Measurements from ENCODE around the gene LRRC4C.

LRRC4C gene

DNA sequence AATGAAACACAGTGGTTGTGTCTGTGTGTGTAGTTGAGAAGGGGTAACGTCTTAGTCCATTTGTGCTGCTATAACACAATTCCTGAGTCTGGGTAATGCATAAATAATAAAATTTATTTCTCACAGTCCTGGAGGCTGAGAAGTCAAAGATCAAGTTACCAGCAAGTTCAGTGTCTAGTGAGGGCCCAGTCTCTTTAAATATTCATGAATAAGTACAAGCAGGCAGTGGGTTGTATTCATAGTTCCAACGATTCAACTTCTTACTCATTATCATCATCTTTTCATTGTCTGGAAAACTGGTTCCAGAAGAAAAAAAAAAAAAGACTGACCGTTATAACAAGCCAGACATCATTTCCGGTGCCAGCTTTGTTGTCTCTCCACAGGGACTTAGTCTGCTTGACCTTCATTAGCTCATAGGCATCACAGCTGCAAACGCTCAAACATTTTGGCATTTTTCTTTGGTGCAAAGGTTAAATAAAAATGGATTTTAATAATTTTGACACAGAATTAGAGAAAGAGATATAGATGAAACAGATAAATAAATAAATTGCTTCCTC lies 1297.5 kb downstream of the LRRC4C start:
- no peak for DNase-seq (ENCODE audit: insufficient read length)

DNA sequence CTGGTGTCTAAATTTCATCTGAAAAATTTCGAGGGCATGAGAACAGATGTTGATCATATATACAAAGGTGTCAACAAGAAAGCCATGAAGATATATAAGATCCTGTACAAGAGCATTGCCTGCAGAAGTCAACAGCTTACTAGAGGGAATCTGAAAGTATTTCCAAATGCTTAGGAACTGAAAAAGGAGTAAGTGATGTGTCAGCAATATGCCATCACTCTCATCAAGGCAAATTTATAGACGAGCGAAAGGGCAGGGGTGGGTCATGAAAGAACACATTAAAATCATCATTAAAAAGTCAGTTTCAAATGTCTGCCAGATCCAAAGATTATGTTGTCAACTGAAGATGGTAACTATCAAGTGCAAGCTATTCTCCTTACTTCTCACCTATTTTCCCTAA lies 1299.0 kb downstream of the LRRC4C start:
- FAIRE-seq (no peak), DNase-seq (ENCODE audit: insufficient read length) (no peak)
- TF ChIP-seq TAF1 (IDR thresholded peaks at IDR 0.05; ENCODE audit: borderline replicate concordance, low read depth, low read length) (no peak), POLR2A (IDR thresholded peaks at IDR 0.05; ENCODE audit: low read depth, low read length) (no peak), POLR2AphosphoS5 (IDR thresholded peaks at IDR 0.05; ENCODE audit: low read depth, low read length) (no peak)

More for the DNA sequence above, 1297.5 kb downstream of the LRRC4C start:
- FAIRE-seq = no peak
- no peak for TF ChIP-seq POLR2A (IDR thresholded peaks at IDR 0.05; ENCODE audit: low read depth, low read length)
- no peak for TF ChIP-seq TAF1 (IDR thresholded peaks at IDR 0.05; ENCODE audit: borderline replicate concordance, low read depth, low read length)
- no peak for TF ChIP-seq POLR2AphosphoS5 (IDR thresholded peaks at IDR 0.05; ENCODE audit: low read depth, low read length)

DNA sequence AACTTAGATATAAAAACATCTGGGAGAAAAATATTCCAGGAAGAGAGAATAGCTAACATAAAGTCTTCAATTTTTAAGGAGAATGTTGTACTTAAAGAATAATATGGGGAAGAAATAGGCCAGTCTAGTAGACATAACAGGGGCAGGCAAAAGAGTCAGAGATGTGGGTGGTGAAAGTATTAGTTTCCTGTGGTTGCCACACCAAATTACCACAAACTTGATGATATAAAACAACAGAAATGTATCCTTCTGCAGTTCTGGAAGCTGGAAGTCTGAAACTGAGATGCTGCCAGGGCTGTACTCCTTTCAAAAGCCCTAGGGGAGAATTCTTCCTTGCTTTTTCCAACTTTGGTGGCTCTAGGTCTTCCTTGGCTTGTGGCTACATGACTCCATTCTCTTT lies 1309.7 kb downstream of the LRRC4C start:
- no peak for FAIRE-seq
- DNase-seq (ENCODE audit: insufficient read length) = no peak
- TF ChIP-seq POLR2AphosphoS5 (IDR thresholded peaks at IDR 0.05; ENCODE audit: low read depth, low read length) = no peak
- no peak for TF ChIP-seq TAF1 (IDR thresholded peaks at IDR 0.05; ENCODE audit: borderline replicate concordance, low read depth, low read length)
- TF ChIP-seq POLR2A (IDR thresholded peaks at IDR 0.05; ENCODE audit: low read depth, low read length) = no peak

DNA sequence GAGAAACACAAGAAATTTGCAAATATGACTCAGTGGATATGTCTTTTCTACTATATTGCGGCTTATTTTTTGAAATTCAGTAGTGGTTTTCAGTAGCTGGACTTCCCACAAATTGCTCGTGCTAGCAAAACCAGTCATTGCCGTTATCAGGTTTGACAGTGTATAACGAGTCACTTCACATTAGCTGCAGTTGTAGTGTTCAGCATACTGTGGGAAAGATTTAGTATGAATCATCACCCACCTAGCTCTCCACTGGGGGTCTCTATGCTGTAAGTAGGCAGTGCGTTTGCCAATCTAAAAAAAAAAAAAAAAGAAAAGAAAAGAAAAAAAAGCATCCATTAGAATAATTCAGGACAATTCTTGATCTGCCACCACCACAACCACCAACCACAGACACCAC lies 1318.9 kb downstream of the LRRC4C start:
- TF ChIP-seq POLR2AphosphoS5 (IDR thresholded peaks at IDR 0.05; ENCODE audit: low read depth, low read length) = no peak
- TF ChIP-seq POLR2A (IDR thresholded peaks at IDR 0.05; ENCODE audit: low read depth, low read length) = no peak
- no peak for TF ChIP-seq TAF1 (IDR thresholded peaks at IDR 0.05; ENCODE audit: borderline replicate concordance, low read depth, low read length)
- FAIRE-seq (no peak), DNase-seq (ENCODE audit: insufficient read length) (no peak)

DNA sequence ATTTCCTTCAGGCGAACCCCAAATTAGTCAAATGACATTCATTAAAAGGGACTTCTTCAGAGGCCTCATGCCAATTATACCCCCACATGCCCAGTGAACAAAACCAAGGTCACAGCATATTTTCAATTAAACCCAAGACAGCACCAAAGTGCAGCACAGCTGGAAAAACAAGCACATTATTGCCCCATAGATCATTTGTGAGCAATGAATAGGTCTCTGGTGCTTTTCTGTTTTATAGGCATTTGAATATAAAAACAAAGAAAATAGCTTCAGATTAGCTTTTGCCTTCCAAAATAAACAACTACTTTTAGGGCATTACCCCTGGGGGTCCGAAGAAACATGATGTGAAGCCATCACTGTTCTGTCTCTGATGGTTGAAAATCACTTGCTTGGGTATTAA lies 1319.9 kb downstream of the LRRC4C start:
- DNase-seq (ENCODE audit: insufficient read length) = no peak

DNA sequence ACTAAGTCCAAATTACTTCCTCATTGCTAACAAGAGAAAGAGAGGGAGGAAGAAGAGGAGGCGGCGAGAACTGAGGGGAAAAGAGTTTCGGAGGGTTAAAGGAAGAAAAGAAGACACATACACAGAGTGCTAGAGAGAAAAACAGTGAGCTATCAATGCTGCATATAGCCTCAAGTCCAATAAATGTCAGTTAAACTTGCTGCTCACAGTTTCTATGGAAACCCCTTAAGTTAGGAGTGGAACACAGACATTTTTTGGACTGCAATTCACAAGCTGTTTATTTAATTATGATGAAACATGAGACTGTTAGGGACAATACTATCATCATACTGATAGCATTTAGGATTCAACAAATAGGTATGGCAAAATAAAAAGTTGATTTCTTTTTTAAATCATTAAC lies 1320.4 kb downstream of the LRRC4C start:
- FAIRE-seq (no peak), DNase-seq (ENCODE audit: insufficient read length) (no peak)
- TF ChIP-seq POLR2AphosphoS5 (IDR thresholded peaks at IDR 0.05; ENCODE audit: low read depth, low read length) (no peak), TAF1 (IDR thresholded peaks at IDR 0.05; ENCODE audit: borderline replicate concordance, low read depth, low read length) (no peak), POLR2A (IDR thresholded peaks at IDR 0.05; ENCODE audit: low read depth, low read length) (no peak)

More for the DNA sequence above, 1319.9 kb downstream of the LRRC4C start:
- no peak for FAIRE-seq
- TF ChIP-seq TAF1 (IDR thresholded peaks at IDR 0.05; ENCODE audit: borderline replicate concordance, low read depth, low read length) (no peak), POLR2AphosphoS5 (IDR thresholded peaks at IDR 0.05; ENCODE audit: low read depth, low read length) (no peak), POLR2A (IDR thresholded peaks at IDR 0.05; ENCODE audit: low read depth, low read length) (no peak)

DNA sequence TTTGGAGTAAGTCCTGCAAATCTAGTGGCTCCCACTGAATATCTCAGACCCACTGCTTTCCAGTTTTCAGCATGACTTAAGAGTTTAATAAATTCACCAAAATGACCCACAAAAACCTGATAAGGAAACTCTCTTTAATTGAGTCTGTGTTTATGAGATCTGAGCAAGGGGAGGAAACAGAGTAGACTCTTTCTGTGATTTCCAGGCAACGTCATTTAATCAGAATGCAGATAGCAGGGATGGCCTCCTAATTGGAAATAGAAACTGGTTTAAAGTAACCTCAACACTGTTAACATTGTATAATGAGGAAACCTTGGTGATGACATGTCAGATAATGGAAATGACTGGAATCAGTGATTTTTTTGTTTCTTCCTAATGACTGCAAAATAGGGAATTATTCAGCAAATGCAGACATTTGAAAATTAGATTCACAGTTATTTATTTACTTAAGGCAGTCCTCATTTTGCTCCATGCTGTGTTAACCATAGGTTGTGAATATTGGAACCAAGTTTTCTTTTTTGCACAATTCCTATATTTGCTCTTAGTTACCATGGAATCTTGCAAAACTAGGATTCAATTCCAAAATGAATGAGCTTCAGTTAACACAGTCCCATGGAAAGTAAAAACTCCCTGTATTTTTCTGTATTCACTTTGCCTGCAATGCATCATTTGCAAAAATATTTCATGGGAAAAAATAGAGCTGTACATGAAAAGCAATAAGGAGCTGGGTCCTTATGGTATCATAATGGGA lies 1324.5 kb downstream of the LRRC4C start:
- DNase-seq (ENCODE audit: insufficient read length) = no peak
- no peak for TF ChIP-seq POLR2A (IDR thresholded peaks at IDR 0.05; ENCODE audit: low read depth, low read length)
- no peak for TF ChIP-seq POLR2AphosphoS5 (IDR thresholded peaks at IDR 0.05; ENCODE audit: low read depth, low read length)
- TF ChIP-seq TAF1 (IDR thresholded peaks at IDR 0.05; ENCODE audit: borderline replicate concordance, low read depth, low read length) = no peak
- no peak for FAIRE-seq

DNA sequence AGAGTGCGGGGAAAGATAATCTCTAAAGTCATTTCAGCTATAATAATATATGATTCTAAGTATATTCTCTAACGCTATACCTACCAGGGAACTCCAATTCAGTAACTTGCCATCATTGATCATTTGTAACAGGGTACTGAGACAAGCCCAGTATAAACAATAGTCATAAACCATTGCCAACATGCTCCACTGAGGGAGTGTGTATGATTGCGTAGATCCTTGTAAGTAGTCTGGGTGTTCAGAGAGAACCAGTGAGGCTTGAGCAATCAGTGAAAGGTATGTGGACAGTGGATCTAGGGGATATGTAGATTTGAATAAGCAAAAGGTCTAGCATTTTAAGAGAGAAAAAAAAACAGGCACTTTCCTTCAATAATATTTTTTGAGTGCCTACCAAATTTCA lies 1326.0 kb downstream of the LRRC4C start:
- TF ChIP-seq POLR2AphosphoS5 (IDR thresholded peaks at IDR 0.05; ENCODE audit: low read depth, low read length) (no peak), TAF1 (IDR thresholded peaks at IDR 0.05; ENCODE audit: borderline replicate concordance, low read depth, low read length) (no peak), POLR2A (IDR thresholded peaks at IDR 0.05; ENCODE audit: low read depth, low read length) (no peak)
- no peak for FAIRE-seq
- DNase-seq (ENCODE audit: insufficient read length) = no peak

DNA sequence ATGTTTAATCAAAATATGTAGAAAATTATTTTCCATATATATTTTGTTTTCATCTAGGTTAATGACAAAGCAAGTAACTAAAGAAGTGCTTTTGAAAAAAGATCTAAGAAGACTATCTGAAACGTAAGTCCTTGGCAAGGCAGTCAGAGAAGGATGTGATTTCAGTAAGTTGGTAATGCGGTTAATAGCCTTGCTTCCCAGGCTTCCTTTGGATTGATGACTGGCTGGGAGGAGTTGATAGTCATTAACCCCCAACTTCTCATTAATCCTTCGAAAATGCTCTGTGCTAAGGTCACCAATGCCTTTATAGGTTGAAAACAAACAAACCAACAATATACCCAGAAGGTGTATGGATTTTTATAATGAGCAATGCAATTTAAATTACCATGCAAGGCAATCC lies 1326.5 kb downstream of the LRRC4C start:
- TF ChIP-seq POLR2AphosphoS5 (IDR thresholded peaks at IDR 0.05; ENCODE audit: low read depth, low read length) (no peak), TAF1 (IDR thresholded peaks at IDR 0.05; ENCODE audit: borderline replicate concordance, low read depth, low read length) (no peak), POLR2A (IDR thresholded peaks at IDR 0.05; ENCODE audit: low read depth, low read length) (no peak)
- no peak for FAIRE-seq
- no peak for DNase-seq (ENCODE audit: insufficient read length)

DNA sequence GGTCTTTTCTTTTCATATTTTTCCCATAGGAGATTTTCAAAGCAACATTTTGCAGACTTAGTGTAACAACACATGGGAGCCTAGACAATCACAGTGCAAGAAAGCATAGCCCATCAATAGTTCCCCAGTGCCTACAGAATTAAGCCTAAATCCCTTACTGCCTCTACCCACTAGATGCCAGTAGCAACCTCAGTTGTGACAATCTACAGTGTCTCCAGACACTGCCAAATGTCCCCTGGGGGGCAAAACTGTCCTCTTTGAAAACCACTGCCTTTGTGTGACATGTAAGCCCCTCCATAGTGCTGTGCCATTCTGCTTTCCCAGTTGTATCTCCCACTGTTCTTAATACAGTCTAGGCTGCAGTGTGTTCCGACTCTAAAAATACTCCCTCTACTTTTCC lies 1329.0 kb downstream of the LRRC4C start:
- FAIRE-seq (no peak), DNase-seq (ENCODE audit: insufficient read length) (no peak)
- TF ChIP-seq POLR2A (IDR thresholded peaks at IDR 0.05; ENCODE audit: low read depth, low read length) (no peak), TAF1 (IDR thresholded peaks at IDR 0.05; ENCODE audit: borderline replicate concordance, low read depth, low read length) (no peak), POLR2AphosphoS5 (IDR thresholded peaks at IDR 0.05; ENCODE audit: low read depth, low read length) (no peak)

DNA sequence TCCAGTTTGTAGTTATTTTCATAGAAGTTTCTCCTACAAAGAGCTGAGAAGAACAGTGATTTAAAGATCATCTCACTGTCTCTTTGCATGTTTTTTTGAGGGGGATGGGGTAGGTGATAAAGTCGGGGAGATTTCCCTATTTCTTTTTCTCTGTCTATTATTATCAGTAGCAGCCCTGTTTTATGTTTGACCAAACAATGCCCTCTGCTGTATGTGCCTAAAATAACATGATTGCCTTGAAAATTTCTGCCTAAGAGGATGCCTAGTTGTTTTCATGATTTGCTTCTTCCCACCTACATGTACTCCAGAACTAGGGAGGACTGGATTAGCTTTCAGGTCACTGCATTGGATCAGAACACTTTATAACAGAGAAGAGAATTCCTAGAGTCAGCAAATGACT lies 1330.2 kb downstream of the LRRC4C start:
- TF ChIP-seq POLR2AphosphoS5 (IDR thresholded peaks at IDR 0.05; ENCODE audit: low read depth, low read length) (no peak), POLR2A (IDR thresholded peaks at IDR 0.05; ENCODE audit: low read depth, low read length) (no peak)
- peak; percentile 77 for FAIRE-seq
- DNase-seq (ENCODE audit: insufficient read length) = no peak

DNA sequence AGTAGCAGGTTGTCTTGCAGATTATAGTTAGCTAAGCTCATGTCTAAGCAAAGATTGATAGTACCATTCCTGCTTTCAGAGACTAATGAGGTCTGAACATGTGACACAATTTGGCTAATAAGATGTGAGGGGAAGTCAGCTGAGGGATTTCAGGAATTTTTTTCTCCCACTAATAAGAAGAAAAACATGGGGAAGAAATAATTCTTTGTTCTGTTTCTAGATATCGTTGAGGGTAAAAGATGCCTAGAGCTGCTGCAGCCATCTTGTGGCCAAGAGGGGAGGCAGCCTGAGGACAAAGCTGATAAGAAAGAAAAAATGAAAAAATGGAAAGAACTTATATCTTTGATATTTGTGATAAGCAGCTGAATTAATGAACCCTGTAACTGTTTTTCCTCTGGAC lies 1334.4 kb downstream of the LRRC4C start:
- TF ChIP-seq POLR2A (IDR thresholded peaks at IDR 0.05; ENCODE audit: low read depth, low read length) = no peak
- no peak for TF ChIP-seq POLR2AphosphoS5 (IDR thresholded peaks at IDR 0.05; ENCODE audit: low read depth, low read length)
- no peak for TF ChIP-seq TAF1 (IDR thresholded peaks at IDR 0.05; ENCODE audit: borderline replicate concordance, low read depth, low read length)
- no peak for FAIRE-seq
- DNase-seq (ENCODE audit: insufficient read length) = no peak

All from GM12892 (cell line).